Activated naive CD8-positive, alpha-beta T cell treated with anti-CD3 and anti-CD28 coated beads, Interleukin-2, amount 50 U/mL, for 24 hours (primary cell): ENCODE results near the gene SLBP.

Experiments used
- ATAC-seq: fragments of 150-1000 bp; cut with Tn5 transposase; one replicate; pipeline ENCODE4 v1.10.0; 2021
- DNase-seq: peaks from one replicate; pipeline ENCODE4 v3.0.0; 2021
- H3K27ac Mint-ChIP-seq: one replicate; pipeline ENCODE4 v1.8.0; 2021; ENCODE audit warnings: mild to moderate bottlenecking, mixed read lengths
- H3K27me3 Mint-ChIP-seq: one replicate; pipeline ENCODE4 v1.8.0; 2021; ENCODE audit warnings: mixed read lengths
- H3K36me3 Mint-ChIP-seq: one replicate; pipeline ENCODE4 v1.8.0; 2021; ENCODE audit warnings: low read depth, mixed read lengths
- H3K4me1 Mint-ChIP-seq: one replicate; pipeline ENCODE4 v1.8.0; 2021; ENCODE audit warnings: mixed read lengths
- H3K4me3 Mint-ChIP-seq: one replicate; pipeline ENCODE4 v1.8.0; 2021; ENCODE audit warnings: mild to moderate bottlenecking, moderate library complexity, mixed read lengths
- H3K9me3 Mint-ChIP-seq: one replicate; pipeline ENCODE4 v1.8.0; 2021; ENCODE audit warnings: mixed read lengths

The SLBP gene

DNA sequence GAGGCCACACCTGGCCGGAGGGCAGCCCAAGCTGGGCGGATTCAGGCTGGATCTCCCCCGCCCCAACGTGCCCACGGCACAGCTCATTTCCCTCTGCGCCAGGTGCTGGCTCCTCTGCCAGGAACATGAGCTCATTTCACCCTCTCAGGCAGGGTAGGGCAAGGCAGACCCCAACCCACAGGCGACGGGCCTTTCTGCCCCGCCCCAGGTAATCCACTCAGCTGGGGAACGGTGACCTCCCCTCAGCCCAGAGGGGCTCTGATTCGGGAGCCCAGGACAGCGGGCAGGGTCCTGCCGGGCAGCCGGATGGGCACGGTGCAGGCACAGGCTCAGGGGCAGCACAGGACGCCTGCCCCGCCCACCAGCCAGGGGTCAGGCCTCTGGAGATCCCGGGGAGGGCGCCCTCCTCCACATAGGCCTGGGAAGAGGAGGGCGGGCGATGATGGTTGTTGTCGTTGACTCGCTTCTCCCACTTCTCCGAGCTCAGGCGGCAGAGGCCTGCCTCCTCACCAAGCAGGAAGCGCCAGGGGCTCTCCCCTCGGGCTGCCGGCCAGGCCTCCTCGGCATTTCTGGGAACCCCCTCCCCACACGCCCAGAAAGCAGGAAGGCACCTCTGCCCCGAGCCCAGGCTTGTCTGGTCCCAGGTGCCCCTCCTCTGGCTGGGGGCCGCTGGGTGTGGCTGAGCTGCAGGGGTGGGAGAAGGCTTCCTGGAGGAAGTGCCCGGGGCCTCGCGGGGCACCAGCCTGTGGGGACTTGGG is 40.3 kb upstream of the SLBP start:
- Mint-ChIP-seq H3K4me1 (peaks cover 5% of the 10 kb centered on the region), H3K4me3 (no peak overlapping the region), H3K9me3 (no peaks in the 10 kb centered on the region), H3K27ac (no peak overlapping the region), H3K36me3 (no peaks in the 10 kb centered on the region), H3K27me3 (no peaks in the 10 kb centered on the region)
- ATAC-seq (peak; percentile 47), DNase-seq (peak; percentile 65)

DNA sequence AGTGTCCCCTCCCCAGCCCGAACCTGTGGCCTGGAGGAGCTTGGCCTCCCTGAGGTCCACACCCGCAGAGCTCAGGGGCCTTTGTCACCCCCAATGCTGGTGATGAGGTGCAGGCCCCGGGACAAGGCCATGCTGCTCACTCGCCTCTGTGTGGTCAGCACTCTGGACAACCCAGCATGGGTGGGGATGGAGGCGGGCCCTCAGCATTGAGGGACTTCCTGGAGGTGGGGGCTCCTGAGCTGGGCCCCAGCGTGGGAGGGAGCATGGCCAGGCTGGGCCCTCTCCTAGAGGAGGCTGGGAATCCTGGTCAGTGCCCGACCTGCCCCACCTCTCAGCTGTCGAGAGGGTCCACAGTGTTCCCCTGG is 39.8 kb upstream of the SLBP start:
- H3K4me1 Mint-ChIP-seq, result peaks cover 5% of the 10 kb centered on the region
- H3K4me3 Mint-ChIP-seq, result no peak overlapping the region

DNA sequence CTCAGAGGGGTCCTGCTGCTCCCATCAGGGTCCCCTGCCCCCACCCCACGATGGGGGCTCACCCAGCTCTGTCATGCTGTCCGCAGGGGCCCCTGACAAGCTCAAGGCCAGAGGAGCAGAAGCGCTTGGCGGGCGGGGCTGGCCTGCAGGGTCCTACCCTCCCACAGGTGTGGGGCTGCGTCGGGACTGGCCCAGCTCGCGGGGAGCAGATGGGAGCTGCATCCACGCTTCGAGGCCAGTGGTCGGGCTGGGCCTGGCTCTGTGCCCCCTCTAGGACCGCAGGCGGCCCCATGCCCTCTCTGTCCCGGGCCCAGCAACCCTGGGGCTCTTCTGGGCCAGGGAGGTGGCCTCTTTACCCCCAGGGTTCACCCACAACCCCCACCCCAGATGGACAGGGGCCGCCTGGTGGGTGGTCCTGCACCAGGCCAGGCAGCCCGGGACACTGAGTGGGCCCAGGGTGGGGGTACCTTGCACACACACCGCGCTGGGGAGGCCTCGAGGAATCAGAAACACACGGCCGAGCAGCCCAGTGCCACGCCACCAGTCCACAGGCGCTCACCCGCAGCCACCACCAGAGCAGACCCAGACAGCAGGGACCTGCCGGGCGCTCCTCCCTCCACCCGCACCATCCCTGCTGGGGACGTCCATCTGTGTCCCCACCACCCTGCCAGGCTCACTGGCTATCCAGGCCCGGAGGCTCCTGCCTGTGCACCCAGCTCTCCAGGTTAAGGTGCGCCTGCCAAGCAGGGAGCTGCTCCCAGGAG is 39.2 kb upstream of the SLBP start:
- Mint-ChIP-seq H3K27ac (no peak overlapping the region), H3K4me3 (no peak overlapping the region), H3K9me3 (no peaks in the 10 kb centered on the region), H3K4me1 (peaks cover 5% of the 10 kb centered on the region), H3K27me3 (no peaks in the 10 kb centered on the region), H3K36me3 (no peaks in the 10 kb centered on the region)
- ATAC-seq (no peak), DNase-seq (no peak)

More for the DNA sequence above, 39.8 kb upstream of the SLBP start:
- ATAC-seq, result no peak
- DNase-seq, result no peak
- Mint-ChIP-seq H3K27me3 (no peaks in the 10 kb centered on the region), H3K36me3 (no peaks in the 10 kb centered on the region), H3K27ac (no peak overlapping the region), H3K9me3 (no peaks in the 10 kb centered on the region)

DNA sequence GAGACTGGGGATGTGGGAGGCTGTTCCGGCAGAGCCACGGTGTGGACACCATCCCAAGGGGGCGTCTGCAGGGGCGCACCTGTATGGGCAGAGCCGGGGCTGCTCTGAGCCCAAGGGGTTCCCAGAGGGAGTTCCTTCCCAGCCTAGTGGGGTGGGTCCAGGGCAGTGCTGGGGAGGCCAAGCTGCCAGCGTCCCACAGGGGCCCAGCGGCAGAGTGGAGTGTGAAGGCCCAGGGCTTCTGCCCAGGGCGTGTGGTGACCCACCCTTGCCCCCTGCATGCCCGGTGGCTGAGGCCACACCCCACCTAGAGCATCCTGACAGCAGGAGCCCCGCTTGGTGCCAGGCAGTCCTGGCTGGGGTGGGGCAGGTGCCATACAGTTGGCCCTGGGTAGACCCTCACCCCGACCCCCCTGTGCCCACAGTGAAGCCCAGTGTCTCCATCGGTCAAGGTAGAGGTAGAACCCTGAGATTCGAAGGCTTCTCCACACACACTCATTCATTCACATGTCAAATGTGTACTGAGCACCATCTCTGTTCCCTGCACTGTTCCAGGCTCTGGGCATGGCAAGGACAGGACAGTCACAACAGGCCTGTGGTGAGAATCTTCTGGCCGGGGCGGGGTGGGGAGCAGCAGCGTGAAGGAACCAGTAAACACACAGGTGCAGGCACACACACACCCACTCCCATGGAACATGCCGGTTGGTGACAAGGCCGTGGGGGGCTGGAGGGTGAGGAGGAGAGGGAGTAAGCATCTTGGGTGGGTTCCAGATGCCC is 38.4 kb upstream of the SLBP start:
- ATAC-seq, result no peak
- no peaks in the 10 kb centered on the region for H3K36me3 Mint-ChIP-seq
- peaks cover 5% of the 10 kb centered on the region for H3K4me1 Mint-ChIP-seq

DNA sequence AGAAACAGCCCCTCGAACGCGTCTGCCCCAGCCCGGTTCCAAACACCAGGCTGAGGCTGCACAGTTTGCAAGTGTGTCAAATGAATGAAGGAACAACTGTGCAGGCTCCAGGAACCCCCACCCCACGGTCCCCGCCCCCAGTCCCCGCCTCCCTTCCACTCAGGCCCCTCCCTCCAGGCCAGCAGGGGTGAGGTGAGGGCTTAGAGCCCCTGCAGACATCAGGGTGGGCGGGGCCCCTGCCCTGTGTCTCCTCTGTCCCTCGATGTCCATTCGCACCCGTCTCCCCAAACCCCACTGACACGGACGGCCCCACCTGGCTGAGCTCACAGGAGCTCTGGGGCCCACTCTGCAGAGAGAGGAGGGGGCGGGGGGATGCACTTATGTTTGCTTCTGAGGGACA is 37.7 kb upstream of the SLBP start:
- no peaks in the 10 kb centered on the region for H3K27me3 Mint-ChIP-seq
- ATAC-seq, result no peak
- H3K4me3 Mint-ChIP-seq, result no peak overlapping the region
- H3K27ac Mint-ChIP-seq, result no peak overlapping the region
- H3K36me3 Mint-ChIP-seq, result peaks cover 3% of the 10 kb centered on the region
- no peak for DNase-seq
- no peaks in the 10 kb centered on the region for H3K9me3 Mint-ChIP-seq
- H3K4me1 Mint-ChIP-seq, result peaks cover 5% of the 10 kb centered on the region

More for the DNA sequence above, 38.4 kb upstream of the SLBP start:
- Mint-ChIP-seq H3K27me3 (no peaks in the 10 kb centered on the region), H3K27ac (no peak overlapping the region), H3K4me3 (no peak overlapping the region), H3K9me3 (no peaks in the 10 kb centered on the region)
- no peak for DNase-seq

DNA sequence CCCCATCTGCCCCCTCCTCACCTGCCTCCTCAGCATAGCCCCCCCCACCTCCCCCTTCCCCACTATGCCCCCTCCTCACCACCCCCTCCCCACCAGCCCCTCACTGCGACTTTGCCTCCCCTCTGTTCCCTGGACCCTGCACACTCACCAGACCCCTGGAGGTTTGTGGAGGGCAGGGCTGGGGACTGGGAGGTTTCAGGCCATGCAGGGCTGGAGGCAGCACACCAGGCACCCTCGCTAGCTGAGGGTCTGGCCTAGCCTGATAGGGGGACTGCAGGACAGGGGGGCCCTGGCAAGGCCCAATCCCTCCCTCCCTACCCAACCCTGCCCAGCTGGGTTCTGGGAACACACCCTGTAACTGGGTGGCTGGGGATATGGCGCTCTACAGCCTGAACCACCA is 37.3 kb upstream of the SLBP start:
- H3K4me3 Mint-ChIP-seq, result no peak overlapping the region
- ATAC-seq (no peak), DNase-seq (no peak)
- peaks cover 5% of the 10 kb centered on the region for H3K4me1 Mint-ChIP-seq
- no peaks in the 10 kb centered on the region for H3K27me3 Mint-ChIP-seq
- peaks cover 4% of the 10 kb centered on the region for H3K36me3 Mint-ChIP-seq
- H3K27ac Mint-ChIP-seq, result no peak overlapping the region
- no peaks in the 10 kb centered on the region for H3K9me3 Mint-ChIP-seq

DNA sequence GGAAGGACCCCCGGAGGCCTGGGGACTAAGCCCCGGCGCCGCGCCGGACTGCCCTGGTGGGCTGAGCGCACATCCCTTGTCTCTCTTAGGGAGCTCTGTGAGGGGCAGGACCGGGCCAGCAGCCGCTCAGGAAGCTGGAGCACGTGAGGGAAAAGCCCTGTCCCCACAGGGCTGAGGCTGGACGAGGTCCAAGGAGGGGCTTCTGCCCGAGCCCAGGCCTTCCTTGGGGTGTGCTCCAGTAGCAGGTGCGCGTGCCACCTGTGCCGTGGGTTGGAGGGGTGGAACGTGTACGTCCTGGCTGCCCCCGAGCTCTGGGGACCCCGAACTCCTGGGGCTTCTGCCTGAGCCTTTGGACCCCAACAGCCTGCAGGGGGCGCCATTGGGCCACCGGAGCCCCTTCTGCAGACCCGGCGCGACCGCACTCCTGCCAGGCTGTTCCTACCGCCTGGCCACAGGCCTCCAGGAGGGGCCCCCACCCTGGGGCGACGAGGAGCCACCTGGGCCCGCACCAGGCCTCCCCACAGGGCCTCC is 36.4 kb upstream of the SLBP start:
- Mint-ChIP-seq H3K4me1 (peaks cover 5% of the 10 kb centered on the region), H3K36me3 (peaks cover 6% of the 10 kb centered on the region), H3K27ac (no peak overlapping the region), H3K9me3 (no peaks in the 10 kb centered on the region), H3K4me3 (no peak overlapping the region), H3K27me3 (no peaks in the 10 kb centered on the region)
- DNase-seq (peak; percentile 95), ATAC-seq (peak; percentile 65)

DNA sequence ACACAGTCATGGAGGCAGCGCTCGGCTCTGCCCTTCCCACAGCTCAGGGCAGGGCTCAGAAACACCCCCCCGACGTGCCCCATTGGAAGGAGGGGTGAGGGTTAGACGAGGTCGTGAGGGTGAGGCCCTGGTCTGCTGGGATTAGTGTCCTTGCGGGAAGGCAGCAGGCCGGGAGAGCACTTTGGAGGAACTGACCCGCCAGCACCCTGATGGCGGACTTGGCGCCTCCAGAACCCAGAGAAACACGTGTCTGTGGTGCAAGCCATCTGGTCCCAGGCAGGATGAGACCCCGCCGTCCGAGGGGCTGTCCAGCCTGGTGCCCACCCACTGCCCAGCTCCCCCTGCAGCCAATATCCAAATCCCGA is 35.5 kb upstream of the SLBP start:
- Mint-ChIP-seq H3K4me3 (no peak overlapping the region), H3K9me3 (no peaks in the 10 kb centered on the region), H3K4me1 (peaks cover 3% of the 10 kb centered on the region), H3K36me3 (peaks cover 8% of the 10 kb centered on the region), H3K27ac (no peak overlapping the region), H3K27me3 (no peaks in the 10 kb centered on the region)
- DNase-seq, result no peak
- ATAC-seq, result no peak

DNA sequence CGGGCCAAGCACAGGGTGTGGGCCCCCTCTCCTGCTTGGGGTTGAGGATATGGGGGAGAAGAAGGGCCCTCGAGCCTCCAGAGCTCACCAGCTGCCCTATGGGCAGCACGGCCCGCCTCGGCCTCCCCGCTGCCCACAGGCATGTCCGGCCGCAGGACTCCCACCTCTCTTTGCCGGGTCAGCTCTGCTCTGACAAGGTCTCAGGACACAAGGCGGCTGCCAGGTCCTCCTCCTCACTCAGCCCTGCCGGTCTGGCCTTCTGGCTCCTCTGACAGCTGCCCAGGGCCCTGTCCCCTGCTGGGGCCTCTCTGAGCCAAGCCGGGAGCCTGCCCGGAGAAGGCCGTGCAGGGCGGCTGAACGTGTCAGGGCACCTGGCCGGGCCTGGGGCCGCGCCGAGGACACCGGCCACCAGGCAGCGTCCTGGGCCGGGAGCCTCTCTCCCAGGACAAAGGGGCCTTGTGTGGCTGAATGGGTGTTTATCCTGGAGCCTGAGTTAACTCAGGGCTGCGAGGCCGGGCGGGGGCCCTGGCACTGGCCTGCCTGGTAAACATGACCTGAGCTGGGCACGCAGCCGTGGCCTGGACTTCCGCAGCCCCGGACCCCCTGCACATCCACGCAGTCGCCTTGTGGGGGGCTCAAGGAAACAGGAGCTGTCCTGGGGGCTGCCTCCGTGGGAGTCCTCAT is 34.9 kb upstream of the SLBP start:
- H3K4me1 Mint-ChIP-seq, result peaks cover 3% of the 10 kb centered on the region
- H3K36me3 Mint-ChIP-seq, result peaks cover 8% of the 10 kb centered on the region
- H3K27me3 Mint-ChIP-seq, result no peaks in the 10 kb centered on the region
- no peak overlapping the region for H3K27ac Mint-ChIP-seq
- no peak overlapping the region for H3K4me3 Mint-ChIP-seq
- ATAC-seq (no peak), DNase-seq (no peak)
- no peaks in the 10 kb centered on the region for H3K9me3 Mint-ChIP-seq

DNA sequence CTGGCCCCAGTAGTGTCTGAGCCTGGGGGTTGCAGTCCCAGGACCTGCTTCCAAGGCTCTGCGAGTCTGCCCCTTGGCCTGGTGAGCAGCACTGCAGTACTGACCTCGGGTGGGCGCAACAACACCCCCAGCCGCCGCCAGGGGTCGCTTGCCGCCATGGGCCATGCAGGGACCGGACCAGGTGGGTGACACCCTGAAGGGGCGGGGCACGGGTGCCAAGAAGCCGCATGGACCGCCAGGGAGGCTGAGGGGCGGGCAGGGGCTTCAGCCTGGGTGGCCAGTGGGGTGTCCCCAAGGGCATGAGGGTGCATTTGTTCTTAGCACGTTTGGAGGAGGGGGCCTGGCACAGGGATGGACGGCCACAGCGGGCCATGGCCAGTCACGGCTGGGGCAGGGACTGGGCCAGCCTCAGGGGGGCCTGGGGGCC is 34.2 kb upstream of the SLBP start:
- H3K4me3 Mint-ChIP-seq, result no peak overlapping the region
- peaks cover 13% of the 10 kb centered on the region for H3K36me3 Mint-ChIP-seq
- peaks cover 3% of the 10 kb centered on the region for H3K4me1 Mint-ChIP-seq
- peak; percentile 83 for ATAC-seq
- no peaks in the 10 kb centered on the region for H3K9me3 Mint-ChIP-seq
- DNase-seq, result peak; percentile 93
- H3K27ac Mint-ChIP-seq, result no peak overlapping the region
- H3K27me3 Mint-ChIP-seq, result no peaks in the 10 kb centered on the region

DNA sequence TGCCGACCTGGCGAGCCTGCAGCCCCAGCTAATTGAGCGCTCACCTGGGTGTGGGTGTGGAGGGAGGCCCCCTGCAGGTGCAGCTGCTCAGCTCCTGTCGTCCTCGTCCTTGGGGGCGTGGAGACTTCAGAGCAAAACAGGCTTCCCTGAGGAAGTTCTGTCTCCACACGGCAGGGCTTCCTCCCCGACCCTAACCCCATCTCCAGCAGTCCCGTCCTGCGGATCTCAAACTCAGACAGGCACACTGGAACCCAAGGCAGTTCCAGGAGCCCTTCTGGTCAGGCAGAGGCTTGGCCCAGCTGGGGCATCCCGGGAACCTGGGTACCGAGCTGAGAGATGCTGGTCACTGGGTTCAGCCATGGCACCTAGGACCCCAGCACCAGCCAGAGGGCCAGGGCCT is 33.6 kb upstream of the SLBP start:
- Mint-ChIP-seq H3K4me1 (peaks cover 1% of the 10 kb centered on the region), H3K9me3 (no peaks in the 10 kb centered on the region), H3K36me3 (peaks cover 17% of the 10 kb centered on the region), H3K27me3 (no peaks in the 10 kb centered on the region), H3K4me3 (no peak overlapping the region), H3K27ac (no peak overlapping the region)
- ATAC-seq, result no peak
- DNase-seq, result no peak

DNA sequence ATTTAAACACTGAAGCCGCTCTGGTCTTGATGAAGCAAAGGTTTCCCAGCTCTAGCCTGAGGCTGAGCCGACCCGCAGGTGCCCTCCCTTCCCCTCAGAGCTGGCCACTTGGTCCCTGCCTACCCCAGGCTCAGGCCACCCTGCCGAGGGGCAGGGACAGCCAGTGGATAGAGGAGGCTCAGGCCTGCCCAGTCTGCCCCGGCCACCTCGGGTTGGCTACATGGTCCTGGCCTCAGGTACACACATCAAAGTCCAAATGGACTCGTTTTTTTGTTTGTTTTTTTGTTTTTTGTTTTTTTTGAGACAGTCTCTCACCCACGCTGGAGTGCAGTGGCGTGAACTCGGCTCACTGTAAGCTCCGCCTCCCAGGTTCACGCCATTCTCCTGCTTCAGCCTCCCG is 33.0 kb upstream of the SLBP start:
- DNase-seq (no peak), ATAC-seq (no peak)
- Mint-ChIP-seq H3K36me3 (peaks cover 18% of the 10 kb centered on the region), H3K27me3 (no peaks in the 10 kb centered on the region), H3K27ac (no peak overlapping the region), H3K4me3 (no peak overlapping the region), H3K9me3 (no peaks in the 10 kb centered on the region), H3K4me1 (no peaks in the 10 kb centered on the region)

DNA sequence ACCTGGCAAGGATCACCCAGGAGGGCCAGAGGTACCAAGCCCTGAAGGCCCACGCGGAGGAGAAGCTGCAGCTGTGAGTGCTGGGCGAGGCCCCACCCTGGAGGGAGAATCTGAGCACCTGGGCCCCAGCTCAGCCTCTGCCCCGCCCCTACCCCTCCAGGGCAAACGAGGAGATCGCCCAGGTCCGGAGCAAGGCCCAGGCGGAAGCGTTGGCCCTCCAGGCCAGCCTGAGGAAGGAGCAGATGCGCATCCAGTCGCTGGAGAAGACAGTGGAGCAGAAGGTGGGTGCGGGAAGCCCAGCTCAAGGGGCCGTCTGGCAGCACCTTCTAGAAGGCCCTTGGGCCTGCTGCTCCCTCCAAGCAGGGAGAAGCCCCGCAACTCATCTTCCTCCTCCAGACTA is 32.4 kb upstream of the SLBP start:
- no peak for ATAC-seq
- Mint-ChIP-seq H3K27ac (no peak overlapping the region), H3K4me3 (no peak overlapping the region), H3K27me3 (no peaks in the 10 kb centered on the region), H3K36me3 (peaks cover 18% of the 10 kb centered on the region), H3K4me1 (no peaks in the 10 kb centered on the region), H3K9me3 (no peaks in the 10 kb centered on the region)
- DNase-seq, result no peak

DNA sequence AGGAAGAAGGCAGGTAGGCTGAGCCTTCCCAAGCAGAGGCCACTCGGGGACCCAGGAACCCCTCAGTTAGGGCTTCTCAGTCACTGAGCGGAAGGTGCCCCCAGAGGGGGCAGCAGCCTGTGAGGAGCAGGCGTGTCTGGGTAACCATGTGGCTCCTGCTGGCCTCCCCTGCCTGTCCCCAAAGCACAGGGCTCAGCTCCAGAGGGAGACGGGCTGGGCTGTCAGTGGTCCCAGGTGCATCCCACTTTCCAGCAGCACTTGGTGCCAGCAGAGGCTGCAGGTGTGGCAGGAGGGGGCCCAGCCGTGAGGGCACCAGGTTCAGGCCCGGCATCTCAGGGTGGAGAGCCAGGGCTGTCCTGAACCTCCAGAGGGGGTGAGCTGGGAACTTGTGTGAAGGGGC is 31.9 kb upstream of the SLBP start:
- no peaks in the 10 kb centered on the region for H3K4me1 Mint-ChIP-seq
- ATAC-seq, result no peak
- no peak overlapping the region for H3K4me3 Mint-ChIP-seq
- H3K9me3 Mint-ChIP-seq, result no peaks in the 10 kb centered on the region
- H3K27ac Mint-ChIP-seq, result no peak overlapping the region
- no peaks in the 10 kb centered on the region for H3K27me3 Mint-ChIP-seq
- DNase-seq, result no peak
- H3K36me3 Mint-ChIP-seq, result peaks cover 21% of the 10 kb centered on the region
